CD4-positive, alpha-beta T cell treated with Interleukin-17A for 1 hour (primary cell): ENCODE results near the gene PRDM2.
"Not testable (repeated sequence)": the region's sequence is repeated elsewhere in the genome, so short reads cannot be mapped to it uniquely, and the experiment has no call there.

ENCODE experiments used
- DNase-seq: peaks from one replicate; pipeline ENCODE4 v3.0.0-alpha.2; 2020

The PRDM2 gene

DNA sequence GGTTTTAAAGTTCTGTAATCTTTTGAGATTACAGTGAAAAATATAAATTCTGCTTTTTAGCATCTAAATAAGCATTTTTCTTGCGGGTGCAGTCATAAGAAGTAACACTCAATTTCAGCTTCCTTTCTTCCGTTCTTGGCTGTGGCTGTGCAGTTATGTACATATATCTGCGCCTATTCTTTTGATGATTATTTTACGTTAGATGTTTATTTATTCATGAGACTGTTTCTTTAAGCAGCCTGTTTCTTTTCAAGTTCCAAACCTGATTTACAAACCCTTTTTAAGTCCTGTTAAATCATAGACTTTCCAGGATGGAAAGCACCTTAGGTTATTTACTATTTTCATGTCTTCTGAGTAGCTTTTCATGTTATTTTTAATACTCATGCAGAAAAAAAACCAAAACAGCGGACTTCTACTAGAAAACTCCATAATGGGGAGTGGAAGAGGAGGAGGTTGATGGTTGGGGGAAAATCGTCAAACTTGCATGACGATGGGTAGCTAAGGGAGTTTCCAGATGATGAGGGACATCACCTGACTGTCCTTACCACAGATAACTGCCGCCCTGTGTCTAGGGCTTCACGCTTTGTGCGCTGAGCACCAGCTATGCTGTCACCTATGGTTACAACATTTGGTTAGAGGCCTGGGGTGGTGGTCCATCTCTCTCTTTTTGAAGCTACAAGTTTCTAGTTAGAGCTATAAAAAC lies 2.6 kb downstream of the PRDM2 start:
- DNase-seq: peak; percentile 94

DNA sequence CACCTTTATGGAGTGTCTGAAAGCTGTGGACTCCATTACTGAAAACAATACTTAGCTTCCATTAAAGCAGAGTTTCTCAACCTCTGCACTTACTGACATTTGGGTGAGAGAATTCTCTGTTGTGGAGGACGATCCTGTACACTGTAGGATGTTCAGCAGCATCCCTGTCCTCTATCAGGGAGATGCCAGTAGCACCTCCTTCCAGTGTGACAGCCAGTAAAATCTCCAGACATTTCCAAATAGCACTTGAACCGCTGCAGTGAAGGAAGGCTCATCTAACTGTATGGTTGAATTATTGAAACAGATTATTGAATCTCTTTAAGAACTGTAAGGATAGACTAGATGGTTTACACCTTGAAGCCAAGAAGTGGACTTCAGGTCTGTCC lies 3.1 kb downstream of the PRDM2 start:
- DNase-seq: no peak

DNA sequence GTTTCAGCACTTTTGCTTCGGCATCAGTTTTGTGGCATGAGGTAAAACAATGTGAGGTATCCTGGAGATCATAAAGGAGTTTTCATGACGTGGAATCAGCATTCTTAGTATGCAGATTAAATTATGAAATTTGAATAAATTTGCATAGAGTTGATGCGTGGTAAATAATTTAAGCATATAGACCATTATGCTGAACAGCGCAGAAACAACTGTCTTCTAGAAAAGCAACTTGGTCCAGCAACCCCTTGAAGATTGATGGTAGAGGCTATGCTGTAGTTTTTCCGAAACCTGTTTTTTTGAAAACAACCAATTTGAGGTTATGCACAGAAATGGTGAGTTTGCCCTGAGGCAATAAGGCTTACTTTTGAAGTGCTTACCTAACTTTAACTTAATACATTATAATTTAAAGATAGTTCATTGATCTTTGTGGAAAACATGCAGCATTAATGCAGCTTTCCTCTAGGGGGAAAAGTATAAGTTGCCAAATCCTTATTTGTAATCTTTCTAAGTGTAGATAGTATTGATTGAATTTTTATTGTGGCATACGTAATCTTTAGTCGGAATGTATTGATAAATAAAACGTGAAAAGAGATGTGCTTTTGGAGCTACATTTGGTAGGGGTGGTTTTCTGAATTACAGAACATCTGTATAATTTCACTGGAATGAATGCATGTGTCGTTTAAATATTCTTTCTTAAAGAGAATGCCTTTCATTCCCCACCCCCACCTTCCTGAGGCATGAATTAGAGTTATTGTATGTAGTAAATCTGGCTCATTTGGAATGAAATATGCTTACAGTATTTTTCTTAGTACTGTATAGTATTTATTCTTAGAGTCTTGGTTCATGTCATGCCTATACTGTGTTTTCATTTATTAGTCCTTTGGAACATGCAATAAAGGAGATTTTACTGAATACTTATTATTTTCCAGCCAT lies 3.8 kb downstream of the PRDM2 start:
- peak; percentile 21 for DNase-seq

DNA sequence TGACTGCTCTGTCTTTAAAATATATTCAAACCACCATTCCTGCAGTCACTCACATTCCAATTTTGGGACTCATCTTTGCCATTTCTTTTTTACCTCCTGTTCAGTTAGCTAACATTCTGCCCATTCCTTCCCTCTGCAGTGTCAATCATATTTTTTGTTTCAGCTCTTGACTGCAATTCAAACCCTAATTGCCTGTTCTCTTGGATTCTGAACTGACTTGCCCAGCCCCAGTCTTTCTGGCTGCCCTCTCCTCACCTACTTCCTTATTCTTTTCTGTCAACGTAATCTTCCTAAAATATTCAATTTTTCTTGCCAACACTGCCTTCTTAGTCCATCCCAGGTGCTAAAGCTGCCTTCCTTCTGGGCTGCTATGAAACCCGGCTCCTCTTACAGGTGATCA lies 6.1 kb downstream of the PRDM2 start:
- no peak for DNase-seq

DNA sequence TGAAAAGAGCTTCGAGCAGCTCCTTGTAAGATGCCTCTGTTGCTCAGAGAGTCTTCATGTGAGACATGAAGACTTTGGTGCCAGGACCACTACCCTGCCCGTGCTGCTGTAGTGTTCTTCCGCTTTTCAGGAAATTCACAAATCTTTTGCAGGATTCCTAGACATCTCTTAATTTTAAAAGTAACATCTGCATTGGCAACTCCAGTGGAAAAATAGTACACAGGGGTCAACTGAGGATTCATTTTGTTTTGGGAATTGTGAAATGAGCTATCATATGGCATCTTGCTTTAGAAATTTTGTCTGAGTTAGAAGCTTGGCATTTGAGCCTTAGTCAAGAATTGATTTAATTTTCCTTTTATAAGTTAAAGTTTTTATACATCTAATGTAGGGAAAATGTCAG lies 7.2 kb downstream of the PRDM2 start:
- DNase-seq: no peak

DNA sequence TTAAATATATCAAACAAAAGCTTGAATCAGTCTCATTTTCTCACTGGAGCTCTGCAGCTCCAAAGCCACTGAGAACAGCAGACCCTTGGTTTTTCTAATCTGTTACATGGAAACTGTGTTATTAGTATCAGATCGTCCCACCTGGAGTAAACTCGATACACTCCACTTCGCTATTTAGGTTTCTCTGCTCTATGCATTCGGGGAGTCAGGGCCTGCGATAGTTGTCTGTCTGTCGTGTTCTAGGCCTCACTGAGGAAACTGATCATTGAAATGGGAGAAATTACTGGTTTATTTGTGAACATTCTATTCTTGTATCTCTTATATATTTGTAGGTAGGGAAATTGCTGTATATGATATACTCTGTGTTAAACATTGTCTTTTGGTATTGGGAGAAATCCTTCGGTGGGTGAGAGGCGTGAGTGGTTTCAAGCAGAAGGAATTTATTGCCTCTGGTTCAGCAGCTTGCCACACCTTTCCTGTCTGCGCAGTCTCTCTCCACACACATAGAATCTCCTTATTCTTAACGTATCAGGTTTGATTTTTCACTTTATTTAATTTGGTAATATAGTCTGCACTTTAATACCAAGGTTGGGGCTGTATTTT lies 8.5 kb downstream of the PRDM2 start:
- DNase-seq: no peak

DNA sequence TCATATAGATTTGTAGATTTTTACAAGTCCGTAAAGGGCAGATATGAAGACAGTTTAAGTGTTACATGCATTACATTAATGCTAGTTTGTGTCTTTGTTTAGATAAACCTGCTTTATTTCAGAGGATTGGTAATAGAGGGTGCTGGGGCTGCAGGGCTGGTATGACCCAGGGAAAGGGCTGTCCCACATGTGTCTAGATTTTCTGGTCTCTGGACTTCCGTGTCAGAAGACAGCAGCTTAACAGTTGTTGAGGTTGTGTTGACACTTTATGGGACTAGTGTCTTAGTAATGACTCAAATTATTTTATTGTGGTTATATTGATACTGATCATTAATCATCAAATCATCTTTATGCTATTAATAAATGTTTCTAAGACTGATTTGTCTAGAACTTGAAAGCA lies 10.1 kb downstream of the PRDM2 start:
- no peak for DNase-seq

DNA sequence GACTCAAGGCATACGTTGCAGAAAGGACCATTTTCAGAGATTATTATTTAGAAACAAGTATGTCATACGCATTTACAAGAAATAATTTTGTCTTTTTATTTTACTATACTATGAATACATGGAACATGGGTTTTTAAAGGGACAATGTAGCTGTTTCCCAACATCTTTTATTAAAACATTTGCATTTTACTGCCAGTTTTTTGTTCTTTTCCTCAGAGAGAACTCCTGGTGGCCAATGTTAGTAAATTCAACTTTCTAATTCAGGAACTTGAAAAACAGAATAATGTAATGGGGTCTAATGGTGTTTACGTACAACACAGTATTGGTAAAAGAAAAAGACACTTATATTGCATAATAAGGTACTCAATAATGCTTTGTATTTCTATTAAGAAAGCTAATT lies 14.9 kb downstream of the PRDM2 start:
- DNase-seq: no peak

DNA sequence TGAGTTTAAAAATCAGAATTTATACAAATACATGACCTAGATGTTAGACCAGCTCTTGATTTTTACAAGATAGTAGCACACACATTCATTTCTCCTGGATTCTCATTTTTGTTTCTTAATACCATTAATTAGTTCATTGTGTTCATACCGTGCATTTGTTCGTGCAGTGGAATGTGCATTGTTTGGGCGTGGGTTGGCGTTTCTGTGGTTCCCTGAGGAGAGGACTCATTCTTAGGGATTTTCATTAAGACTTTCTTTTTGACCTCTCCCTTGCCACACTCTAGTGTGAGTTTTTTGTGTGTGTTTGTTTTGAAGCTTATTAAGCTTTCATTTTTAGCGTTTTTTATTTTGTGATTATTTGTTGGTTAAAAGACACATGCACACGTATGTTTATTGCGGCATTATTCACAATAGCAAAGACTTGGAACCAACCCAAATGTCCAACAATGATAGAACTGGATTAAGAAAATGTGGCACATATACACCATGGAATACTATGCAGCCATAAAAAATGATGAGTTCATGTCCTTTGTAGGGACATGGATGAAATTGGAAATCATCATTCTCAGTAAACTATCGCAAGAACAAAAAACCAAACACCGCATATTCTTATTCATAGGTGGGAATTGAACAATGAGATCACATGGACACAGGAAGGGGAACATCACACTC lies 15.8 kb downstream of the PRDM2 start:
- DNase-seq: not testable (repeated sequence)

DNA sequence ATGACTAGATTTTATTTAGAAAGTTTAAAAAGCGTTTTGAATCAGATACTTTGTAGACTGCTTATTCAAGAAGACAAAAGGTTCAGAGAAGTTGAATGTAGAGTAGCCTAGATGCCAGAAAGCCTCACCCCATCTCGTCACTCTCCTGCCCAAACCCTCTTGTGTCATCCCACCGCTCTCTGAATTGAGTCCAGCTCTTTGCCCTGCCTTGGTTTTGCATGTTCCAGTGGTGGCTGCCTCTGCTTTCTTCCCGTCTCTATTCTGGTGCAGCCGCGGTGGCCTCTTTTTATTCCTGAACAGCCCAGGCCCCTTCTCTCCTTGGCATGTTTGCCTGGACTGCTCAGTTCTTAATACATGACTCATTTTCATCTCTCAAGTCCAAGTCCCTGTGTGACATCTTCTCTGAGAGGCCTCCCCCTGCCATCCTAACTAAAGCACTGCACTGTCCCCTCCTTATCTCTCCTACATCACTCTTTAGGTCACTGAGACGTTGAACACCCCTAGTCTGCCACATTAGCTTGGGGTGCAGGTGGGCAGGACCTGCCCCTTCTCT lies 22.9 kb downstream of the PRDM2 start:
- DNase-seq: no peak

DNA sequence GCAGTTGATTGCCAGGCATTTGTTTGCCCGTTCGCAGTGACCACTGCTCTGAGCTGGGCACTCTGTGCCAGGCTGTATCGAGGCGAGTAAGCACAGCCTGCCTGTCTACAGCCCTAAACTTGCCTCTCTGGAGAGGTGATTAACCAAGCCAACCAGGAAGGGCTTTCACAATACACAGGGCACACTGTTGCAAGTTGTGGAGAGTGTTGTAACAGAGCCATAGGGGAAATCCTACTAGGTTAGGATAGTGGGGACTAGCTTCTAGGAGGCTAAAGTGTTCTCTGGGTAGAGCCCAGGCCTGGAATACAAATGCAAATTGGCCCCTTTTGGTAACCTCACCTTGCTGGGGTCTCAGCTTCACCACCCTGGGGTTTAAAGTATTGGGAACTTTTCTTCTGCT lies 23.8 kb downstream of the PRDM2 start:
- DNase-seq: no peak

DNA sequence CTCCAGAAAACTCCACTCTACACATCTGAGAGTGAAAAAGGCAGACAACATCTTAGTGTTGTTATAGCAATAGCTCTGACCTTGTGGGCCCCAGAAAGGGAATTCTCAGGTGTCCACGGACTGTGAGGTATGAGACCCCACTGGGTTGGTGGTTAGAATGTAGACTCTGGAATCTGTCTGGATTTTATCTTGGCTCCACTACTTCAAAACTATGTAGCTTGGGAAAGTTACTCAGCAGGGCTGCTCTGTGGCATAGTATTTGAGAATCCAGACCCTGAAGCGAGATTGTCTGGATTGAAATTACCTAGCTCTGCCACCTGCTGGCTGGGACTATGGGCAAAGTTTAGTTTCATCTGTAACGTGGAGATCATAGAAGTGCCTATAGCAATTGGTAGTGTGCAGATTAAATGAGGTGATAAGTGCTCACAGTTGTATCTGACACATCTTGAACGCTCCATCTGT lies 25.8 kb downstream of the PRDM2 start:
- DNase-seq: peak; percentile 80

DNA sequence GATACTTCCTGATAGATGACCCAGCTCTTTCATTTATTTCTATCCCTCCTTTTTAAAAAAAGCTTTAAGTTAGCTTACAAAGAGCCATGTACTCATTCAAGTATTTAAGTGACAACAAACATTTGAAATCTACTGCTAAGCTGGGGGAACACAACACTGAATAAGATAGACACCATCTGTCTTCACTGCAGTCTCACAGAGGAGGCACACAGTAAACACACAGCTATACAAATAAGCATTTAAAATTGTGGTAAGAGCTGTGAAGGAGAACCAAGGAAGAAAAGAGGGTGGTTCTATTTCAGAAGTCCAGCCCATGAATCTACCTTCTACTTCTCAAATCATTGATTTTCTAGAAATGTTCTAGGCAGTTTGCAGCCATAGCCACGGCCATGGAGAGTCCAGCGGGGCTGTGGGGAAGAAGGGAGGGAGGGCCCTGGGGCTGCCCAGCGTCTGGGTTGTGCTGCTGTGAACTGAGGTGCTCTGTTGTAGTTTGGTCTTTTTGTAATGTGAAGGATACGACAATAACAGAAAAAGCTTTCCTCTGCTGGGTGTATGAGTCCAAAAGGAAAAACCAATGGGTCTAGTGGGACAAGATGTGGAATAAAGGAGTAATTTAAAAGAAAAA lies 28.2 kb downstream of the PRDM2 start:
- no peak for DNase-seq

DNA sequence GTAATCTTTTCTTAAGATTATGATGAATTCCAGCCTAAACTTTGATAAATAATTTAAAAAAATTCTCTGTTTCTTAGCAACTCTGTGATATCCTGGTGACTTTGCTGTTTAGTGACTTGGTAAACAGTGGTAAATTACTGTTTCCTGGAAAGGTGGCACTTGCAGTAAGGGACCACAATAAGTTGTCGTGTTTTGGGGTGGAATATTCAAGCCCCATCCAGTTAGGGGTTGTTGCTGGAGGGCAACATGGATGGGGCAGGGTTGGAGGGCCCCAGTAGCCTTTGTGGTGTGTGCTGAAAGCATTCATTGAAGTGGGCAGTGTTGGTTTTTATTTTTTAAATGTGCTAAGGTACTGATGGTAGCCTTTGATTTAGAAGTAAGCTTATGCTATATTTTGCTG lies 30.3 kb downstream of the PRDM2 start:
- DNase-seq: peak; percentile 55

DNA sequence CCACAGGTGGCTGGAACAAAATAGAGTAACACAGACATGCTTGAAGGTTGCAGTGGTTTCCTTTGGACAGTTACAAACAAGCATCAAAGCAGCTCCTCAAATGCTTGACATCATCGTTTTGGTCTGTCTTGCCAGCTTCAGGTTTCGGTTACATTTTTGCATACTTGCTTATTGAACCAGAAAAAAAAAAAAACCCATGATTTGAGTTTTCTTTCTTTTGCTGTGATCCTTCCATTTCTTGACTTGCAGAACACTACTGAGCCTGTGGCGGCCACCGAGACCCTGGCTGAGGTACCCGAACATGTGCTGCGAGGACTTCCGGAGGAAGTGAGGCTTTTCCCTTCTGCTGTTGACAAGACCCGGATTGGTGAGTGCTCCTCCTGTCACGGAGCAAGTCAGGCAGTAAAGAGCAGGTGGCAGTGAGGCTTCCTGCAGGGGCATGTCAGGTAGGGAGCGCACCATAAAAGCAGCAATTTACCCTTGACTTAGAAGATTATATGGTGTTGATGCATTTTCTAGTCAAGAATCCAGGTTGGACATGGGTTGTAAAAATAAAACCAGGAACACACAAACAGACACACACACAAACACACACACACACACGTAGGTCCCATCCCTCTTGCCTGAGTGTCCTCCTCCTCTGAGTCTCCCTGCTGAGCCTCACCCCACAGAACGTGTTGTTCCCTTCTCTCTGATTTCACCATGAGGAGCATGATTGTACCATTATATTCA lies 30.9 kb downstream of the PRDM2 start:
- DNase-seq: peak; percentile 94

DNA sequence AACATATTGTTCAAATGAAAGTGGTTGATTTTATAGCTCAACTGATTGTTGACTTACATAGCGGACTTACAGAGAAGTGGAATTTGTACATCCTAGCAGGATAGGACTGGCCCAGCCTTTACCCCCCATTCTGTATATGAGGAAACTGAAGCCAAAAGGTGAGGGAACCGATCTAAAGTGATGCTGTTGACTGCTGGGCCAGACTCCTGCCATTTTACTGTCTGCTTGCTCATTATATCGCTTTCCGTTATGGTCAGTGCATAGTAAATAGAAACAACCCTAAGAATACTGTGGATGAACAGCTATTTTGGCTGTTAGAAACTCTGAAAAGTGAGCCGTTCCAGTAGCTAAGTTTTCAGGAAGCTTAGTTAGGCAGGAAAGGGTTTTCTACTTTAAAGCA lies 31.9 kb downstream of the PRDM2 start:
- no peak for DNase-seq

DNA sequence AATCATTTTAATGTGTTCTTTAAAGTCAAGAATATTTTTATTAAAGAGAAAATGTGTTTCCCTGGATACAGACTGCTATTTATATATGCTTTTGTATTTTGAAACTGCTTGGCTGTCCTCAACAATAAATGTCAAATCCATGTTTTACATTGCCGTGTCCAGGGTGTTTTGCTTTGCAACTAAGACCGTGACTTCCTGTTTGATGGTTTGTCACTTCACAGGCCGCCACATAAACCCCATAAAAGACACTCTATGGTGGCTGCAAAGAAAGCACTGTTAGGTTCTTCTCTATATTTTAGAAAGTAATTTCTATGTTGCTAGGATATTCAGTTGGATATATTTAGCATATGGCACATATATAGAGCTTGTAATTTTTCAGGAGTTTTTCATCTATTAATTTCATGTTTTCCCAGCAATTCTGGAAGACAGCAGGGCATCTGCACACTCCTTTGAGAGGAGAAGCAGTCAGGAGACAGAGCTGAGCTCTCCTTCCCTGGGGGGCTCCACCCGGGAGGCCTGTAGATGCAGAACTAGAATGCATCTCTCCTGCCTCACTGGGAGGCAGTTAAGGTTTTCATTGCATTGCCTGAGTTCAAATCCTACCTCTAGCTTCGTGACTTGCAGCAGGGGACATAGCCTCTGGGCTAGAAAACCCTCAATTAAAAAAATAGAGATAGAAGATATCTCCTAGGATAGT lies 33.1 kb downstream of the PRDM2 start:
- peak; percentile 77 for DNase-seq

DNA sequence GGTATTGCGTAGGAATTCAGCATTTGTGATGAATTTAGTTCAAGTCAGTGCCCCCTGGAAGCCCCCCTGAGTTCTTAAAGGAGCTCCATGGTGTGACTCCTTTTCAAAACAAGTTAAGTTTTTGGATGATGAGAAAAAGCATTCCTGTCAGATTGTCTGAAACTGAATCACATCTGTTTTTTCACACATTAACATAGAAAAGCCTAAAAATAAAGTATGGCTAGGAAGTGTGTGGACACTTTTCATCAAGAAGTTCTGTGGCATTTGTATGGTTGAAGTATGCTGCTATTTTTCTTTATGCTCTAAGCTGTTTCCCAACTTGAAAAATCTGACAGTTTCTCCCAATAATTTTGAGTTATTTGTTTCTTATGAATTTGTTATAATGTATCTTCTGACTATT lies 33.7 kb downstream of the PRDM2 start:
- no peak for DNase-seq

DNA sequence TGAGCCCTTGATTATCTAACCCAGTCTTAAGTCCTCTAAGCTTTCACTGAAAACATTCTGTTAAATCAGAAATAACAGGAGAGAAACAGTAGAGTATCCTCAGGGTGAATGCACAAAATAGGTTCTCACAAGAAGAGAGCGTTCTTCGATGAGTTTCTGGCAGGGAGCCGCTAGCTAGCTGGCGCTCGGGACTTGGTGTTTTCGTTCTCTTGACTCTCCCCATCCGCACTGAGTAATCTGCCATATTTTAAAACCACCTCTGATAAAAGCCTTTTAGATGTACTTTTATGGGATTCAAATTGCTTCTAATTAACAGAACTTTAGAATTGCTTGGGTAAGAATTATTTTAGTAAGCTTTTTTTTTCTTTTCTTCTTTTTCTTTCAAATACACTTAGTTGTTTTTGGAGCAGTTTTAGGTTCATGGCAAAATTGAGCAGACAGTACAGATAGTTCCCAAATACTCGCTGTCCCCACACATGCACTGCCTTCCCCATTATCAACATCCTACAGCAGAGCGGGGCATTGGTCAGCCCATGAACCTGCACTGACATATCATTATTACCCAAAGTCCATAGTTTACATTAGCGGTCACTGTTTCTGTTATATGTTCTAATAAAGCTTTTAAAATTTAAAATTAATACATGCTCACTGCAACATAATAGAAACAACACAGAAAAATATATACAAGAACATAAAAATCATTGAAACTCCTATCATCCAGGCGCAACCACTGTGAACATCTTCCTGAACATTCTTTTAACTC lies 35.4 kb downstream of the PRDM2 start:
- no peak for DNase-seq

DNA sequence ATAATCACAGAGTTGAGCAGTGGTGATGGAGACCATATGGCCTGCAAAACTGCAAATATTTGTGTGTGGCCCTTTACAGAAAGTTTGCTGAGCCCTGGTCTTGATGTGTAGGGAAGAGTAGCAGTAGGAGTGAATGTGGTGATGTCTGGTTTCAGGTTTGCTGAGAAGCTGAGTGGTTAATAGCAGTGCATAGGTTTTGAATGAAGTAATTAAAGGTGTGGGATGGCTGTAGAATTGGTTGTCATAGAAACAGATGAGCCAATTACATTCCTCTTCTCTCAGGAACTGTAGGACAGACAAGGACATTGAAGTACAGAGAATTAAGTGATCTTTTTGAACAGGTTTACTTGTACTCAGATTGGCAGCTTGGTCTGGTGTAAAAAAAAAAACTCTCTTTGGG lies 37.4 kb downstream of the PRDM2 start:
- DNase-seq: peak; percentile 30
